ENCODE measurements around the gene ASB16. TPM values are rescaled to one million over a fixed set of nuclear protein-coding genes. Genes with fewer than 3 reads are reported as not detected.

ASB16 gene, protein sequence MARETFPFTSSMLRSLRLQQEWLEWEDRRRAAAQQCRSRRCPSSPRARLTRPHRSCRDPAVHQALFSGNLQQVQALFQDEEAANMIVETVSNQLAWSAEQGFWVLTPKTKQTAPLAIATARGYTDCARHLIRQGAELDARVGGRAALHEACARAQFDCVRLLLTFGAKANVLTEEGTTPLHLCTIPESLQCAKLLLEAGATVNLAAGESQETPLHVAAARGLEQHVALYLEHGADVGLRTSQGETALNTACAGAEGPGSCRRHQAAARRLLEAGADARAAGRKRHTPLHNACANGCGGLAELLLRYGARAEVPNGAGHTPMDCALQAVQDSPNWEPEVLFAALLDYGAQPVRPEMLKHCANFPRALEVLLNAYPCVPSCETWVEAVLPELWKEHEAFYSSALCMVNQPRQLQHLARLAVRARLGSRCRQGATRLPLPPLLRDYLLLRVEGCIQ
- total RNA-seq = under 1 TPM in 1 of 2 donors, not detected in 1; 0.53 TPM
- not detected for polyA plus RNA-seq (2013, experiment 1 of 2)
- polyA plus RNA-seq (2013, experiment 2 of 2) = 0.33 TPM
- long read RNA-seq, experiment 1 = 0 reads
- long read RNA-seq, experiment 2 = 0 reads
- long read RNA-seq, experiment 3, partial matches to known transcripts = 0 of 9 reads
- long read RNA-seq, experiment 3, other reads (novel, unspliced or antisense) = 9 of 9 reads
- long read RNA-seq, experiment 4 = 0 reads

DNA sequence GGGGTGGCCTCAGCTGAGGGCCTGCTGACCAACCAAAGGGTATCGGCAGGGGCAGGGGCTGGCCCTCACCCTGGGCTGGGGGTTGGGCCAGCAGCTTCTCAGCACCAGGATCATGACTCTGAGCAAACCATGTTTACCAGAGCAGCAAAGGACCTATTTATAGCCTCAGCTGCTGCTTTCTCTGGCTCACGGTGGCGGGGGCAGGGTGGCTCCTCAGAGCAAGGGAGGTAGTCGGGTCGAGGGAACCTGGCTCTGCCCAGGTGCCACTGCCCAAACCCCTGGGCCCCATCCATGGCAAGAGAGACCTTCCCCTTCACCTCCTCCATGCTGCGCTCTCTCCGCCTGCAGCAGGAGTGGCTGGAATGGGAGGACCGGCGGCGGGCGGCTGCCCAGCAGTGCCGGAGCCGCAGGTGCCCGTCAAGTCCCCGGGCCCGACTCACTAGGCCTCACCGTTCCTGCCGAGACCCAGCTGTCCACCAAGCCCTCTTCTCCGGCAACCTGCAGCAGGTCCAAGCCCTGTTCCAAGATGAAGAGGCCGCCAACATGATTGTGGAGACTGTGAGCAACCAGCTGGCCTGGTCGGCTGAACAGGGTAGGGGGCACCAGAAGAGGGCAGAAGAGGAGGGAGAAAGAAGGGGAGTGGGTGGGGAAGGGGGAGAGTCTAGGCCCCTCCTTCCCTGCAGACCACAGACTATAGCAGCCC lies at the start of gene ASB16:
Gene ASB16 (plus strand): TSS at position 206 of the 703 bp plus-strand sequence. CDS start 86 bp downstream, at position 292.
- peaks cover 4% of the 10 kb centered on the region for H3K36me3 ChIP-seq (ENCODE audit: control insufficient read depth, insufficient read depth, low read length)
- Mint-ChIP-seq H3K27me3 (ENCODE audit: insufficient read depth) (no peaks in the 10 kb centered on the region), H3K27ac (peak within 1 kb of the TSS; percentile 44), H3K4me3 (no peak within 1 kb of the TSS), H3K9me3 (no peaks in the 10 kb centered on the region), H3K36me3 (ENCODE audit: low read depth) (peaks cover 8% of the 10 kb centered on the region), H3K4me1 (peaks cover 16% of the 10 kb centered on the region)
- no peak within 1 kb of the TSS for H3K9ac ChIP-seq (ENCODE audit: extremely low read depth, low read length, poor library complexity, severe bottlenecking)
- peak within 1 kb of the TSS; percentile 63 for H3K27ac ChIP-seq (ENCODE audit: low read depth, low read length)
- no peaks in the 10 kb centered on the region for H3K9me3 ChIP-seq (ENCODE audit: control insufficient read depth, low read length)
- TF ChIP-seq, protein P1, sequence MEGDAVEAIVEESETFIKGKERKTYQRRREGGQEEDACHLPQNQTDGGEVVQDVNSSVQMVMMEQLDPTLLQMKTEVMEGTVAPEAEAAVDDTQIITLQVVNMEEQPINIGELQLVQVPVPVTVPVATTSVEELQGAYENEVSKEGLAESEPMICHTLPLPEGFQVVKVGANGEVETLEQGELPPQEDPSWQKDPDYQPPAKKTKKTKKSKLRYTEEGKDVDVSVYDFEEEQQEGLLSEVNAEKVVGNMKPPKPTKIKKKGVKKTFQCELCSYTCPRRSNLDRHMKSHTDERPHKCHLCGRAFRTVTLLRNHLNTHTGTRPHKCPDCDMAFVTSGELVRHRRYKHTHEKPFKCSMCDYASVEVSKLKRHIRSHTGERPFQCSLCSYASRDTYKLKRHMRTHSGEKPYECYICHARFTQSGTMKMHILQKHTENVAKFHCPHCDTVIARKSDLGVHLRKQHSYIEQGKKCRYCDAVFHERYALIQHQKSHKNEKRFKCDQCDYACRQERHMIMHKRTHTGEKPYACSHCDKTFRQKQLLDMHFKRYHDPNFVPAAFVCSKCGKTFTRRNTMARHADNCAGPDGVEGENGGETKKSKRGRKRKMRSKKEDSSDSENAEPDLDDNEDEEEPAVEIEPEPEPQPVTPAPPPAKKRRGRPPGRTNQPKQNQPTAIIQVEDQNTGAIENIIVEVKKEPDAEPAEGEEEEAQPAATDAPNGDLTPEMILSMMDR (conservative IDR thresholded peaks at IDR 0.05) = peak; percentile 31
- no peak within 1 kb of the TSS for H3K4me3 ChIP-seq (ENCODE audit: low read length)
- WGBS, 2 experiments (ENCODE audit: insufficient coverage in 1 of 2, insufficient read length in 1 of 2) = 67 to 70% methylated on average over 17 to 21 of the region's 21 CpGs
- peaks cover 12% of the 10 kb centered on the region for H3K4me1 ChIP-seq (ENCODE audit: control insufficient read depth, insufficient read depth, low read length)
- DNase-seq = peak; percentile 78
- H3K27me3 ChIP-seq (ENCODE audit: control insufficient read depth, insufficient read depth, low read length, poor library complexity, severe bottlenecking) = no peaks in the 10 kb centered on the region

DNA sequence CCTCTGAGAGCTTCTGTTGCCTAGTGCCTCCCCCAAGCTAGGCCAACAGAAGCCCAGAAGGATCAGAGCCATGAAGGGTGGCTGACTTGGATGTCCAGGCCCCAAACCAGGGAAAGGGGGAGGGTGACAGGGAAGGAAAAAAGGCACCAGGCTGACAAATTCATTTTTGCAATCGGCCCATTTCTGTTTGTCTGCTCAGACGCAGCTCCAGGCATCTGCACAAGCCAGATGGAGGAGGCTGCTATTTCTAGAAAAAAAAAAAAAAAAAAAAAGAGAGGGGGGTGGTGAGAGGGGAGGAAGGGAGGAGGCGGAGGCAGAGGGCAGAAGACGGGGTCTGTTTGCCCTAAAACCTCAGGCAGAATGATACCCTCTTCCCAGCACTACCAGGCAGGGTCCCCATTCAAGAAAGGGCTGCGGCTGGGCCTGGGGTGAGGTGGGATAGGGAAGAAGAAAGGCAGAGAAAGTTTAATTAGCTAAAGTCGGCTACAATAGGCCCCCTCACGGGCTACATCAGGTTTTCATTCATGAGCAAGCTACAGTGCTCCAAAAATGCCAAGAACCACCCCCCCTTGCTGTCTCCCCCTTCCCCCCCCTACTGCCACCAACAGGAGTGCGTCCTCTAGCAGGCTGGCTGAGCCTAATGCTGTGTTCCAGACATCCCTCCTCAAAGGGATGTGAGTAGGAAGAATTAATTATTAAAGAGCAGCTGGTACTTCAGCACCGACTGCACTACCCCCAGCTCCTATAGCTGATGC lies 49.5 kb upstream of the ASB16 start:
- H3K4me3 ChIP-seq (ENCODE audit: low read length) = peak overlapping the region; percentile 97
- Mint-ChIP-seq H3K4me1 (peaks cover 41% of the 10 kb centered on the region), H3K4me3 (peak overlapping the region; percentile 88), H3K36me3 (ENCODE audit: low read depth) (peaks cover 10% of the 10 kb centered on the region), H3K27ac (peak overlapping the region; percentile 48), H3K27me3 (ENCODE audit: insufficient read depth) (no peaks in the 10 kb centered on the region), H3K9me3 (no peaks in the 10 kb centered on the region)
- peaks cover 7% of the 10 kb centered on the region for H3K36me3 ChIP-seq (ENCODE audit: control insufficient read depth, insufficient read depth, low read length)
- TF ChIP-seq, protein P1 (conservative IDR thresholded peaks at IDR 0.05) = no peak
- peak overlapping the region; percentile 23 for H3K9ac ChIP-seq (ENCODE audit: extremely low read depth, low read length, poor library complexity, severe bottlenecking)
- H3K4me1 ChIP-seq (ENCODE audit: control insufficient read depth, insufficient read depth, low read length) = peaks cover 14% of the 10 kb centered on the region
- WGBS, 2 experiments (ENCODE audit: insufficient coverage in 1 of 2, insufficient read length in 1 of 2) = 47 to 50% methylated on average over 1 to 5 of the region's 9 CpGs
- DNase-seq = peak; percentile 70
- no peaks in the 10 kb centered on the region for H3K27me3 ChIP-seq (ENCODE audit: control insufficient read depth, insufficient read depth, low read length, poor library complexity, severe bottlenecking)
- H3K27ac ChIP-seq (ENCODE audit: low read depth, low read length) = peak overlapping the region; percentile 66
- no peaks in the 10 kb centered on the region for H3K9me3 ChIP-seq (ENCODE audit: control insufficient read depth, low read length)

Data from endodermal cell (in vitro differentiated cells).